Stimulated activated CD8-positive, alpha-beta memory T cell treated with anti-CD3 and anti-CD28 coated beads, Interleukin-12 subunit alpha, Interleukin-12 subunit beta, amount 100 ng/mL, for 24 hours (primary cell): ENCODE measurements around the gene BEX2.
A peak's percentile ranks its signal among the peaks of the same experiment; 100 is the strongest.
"Not testable (repeated sequence)": the region's sequence is repeated elsewhere in the genome, so short reads cannot be mapped to it uniquely, and the experiment has no call there.

ENCODE experiments used
- DNase-seq: peaks from one replicate; pipeline ENCODE4 v3.0.0-alpha.2; 2020; ENCODE audit errors: extremely low read depth

The BEX2 gene

GRCh38 chrX:103310555-103311398, at the start of gene BEX2:
BEX2 (minus strand) TSS chrX:103310990; CDS start chrX:103309976, 1,014 bp downstream.
- DNase-seq: peak; percentile 55

GRCh38 chrX:103360092-103360491, 49.3 kb upstream of the BEX2 start:
- DNase-seq: no peak

- not testable (repeated sequence) for DNase-seq
Measured at GRCh38 chrX:103359605-103360004, 48.8 kb upstream of the BEX2 start.

- no peak for DNase-seq
Measured at GRCh38 chrX:103357871-103358270, 47.1 kb upstream of the BEX2 start.

GRCh38 chrX:103356858-103357257, 46.1 kb upstream of the BEX2 start:
- no peak for DNase-seq

- no peak for DNase-seq
Measured at GRCh38 chrX:103356130-103356798, 45.5 kb upstream of the BEX2 start, which contains the start of gene TCEAL9. TCEAL9 (plus strand) TSS chrX:103356506; CDS start chrX:103357685, 1,179 bp downstream.

GRCh38 chrX:103347682-103348397, 37.0 kb upstream of the BEX2 start:
- DNase-seq: no peak

- no peak for DNase-seq
Measured at GRCh38 chrX:103344606-103345005, 33.8 kb upstream of the BEX2 start.

- DNase-seq: no peak
Measured at GRCh38 chrX:103343105-103343504, 32.3 kb upstream of the BEX2 start.

- no peak for DNase-seq
Measured at GRCh38 chrX:103338663-103339062, 27.9 kb upstream of the BEX2 start.

GRCh38 chrX:103330681-103331288, 20.0 kb upstream of the BEX2 start:
- DNase-seq: no peak

- DNase-seq: no peak
Measured at GRCh38 chrX:103329991-103330390, 19.2 kb upstream of the BEX2 start, which contains the start of gene TCEAL7. TCEAL7 (plus strand) TSS chrX:103330239; CDS start chrX:103331404, 1,165 bp downstream.

- DNase-seq: no peak
Measured at GRCh38 chrX:103311399-103311780, 600 bp upstream of the BEX2 start.

GRCh38 chrX:103309860-103310554, 783 bp downstream of the BEX2 start:
- DNase-seq: no peak

- not testable (repeated sequence) for DNase-seq
Measured at GRCh38 chrX:103305666-103306065, 5.1 kb downstream of the BEX2 start.

- no peak for DNase-seq
Measured at GRCh38 chrX:103304705-103305104, 6.1 kb downstream of the BEX2 start.

- no peak for DNase-seq
Measured at GRCh38 chrX:103293118-103293517, 17.7 kb downstream of the BEX2 start.

- no peak for DNase-seq
Measured at GRCh38 chrX:103279624-103280023, 31.2 kb downstream of the BEX2 start.

- no peak for DNase-seq
Measured at GRCh38 chrX:103276581-103277002, 34.2 kb downstream of the BEX2 start, which contains the start of gene TCEAL5. TCEAL5 (minus strand) TSS chrX:103276750; CDS start chrX:103274563, 2,187 bp downstream.

GRCh38 chrX:103275947-103276567, 34.7 kb downstream of the BEX2 start:
- DNase-seq: no peak

- DNase-seq: no peak
Measured at GRCh38 chrX:103274284-103274683, 36.5 kb downstream of the BEX2 start.
